ENCODE results near the gene DHCR7. TPM values are rescaled to one million over a fixed set of nuclear protein-coding genes. Genes with fewer than 3 reads are reported as not detected.
A peak's percentile ranks its signal among the peaks of the same experiment; 100 is the strongest.

DHCR7 gene
- total RNA-seq, 1 donor from 2014 or later, result 145 TPM

DNA sequence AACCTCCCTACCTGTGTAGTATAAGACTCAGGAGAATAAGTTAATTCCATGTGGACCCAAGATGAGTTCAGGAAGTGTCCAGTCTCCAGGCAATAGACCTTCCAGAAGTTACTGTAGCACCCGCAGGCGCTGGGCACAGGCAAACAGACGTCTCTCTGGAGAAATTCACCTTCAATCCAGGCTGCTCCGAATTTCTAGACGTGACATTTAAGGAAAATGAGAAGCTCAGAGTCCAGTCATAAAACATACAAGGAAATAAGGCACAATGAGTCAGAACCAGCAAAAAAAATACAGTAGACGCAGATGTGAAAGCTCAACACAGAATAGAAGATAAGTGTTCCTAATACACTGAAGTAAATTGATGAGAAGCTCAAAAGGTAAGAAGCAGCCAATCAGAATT, 19.0 kb upstream of the DHCR7 start:
- H3K36me3 Mint-ChIP-seq (ENCODE audit: unreplicated experiment), result peaks cover 30% of the 10 kb centered on the region

DNA sequence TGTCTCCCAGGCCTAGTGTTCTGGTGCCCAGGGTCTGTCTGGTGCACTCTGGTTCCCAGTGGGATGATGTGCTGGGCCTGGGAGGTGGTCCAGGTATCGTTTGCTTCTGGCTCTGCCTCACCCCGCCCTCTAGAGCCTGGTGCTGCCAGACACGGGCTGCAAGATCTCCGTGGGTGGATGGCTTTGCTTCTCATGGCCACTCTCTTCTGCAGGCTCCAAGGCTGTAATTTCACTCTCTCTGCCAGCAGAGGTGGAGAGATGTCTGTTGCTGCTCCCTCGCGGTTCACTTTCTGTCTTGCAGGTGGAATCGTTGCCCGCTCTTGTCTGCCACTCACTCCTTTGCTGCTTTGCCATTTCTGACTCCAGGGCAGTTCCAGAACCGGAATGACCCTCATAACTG, 18.2 kb upstream of the DHCR7 start:
- H3K9me3 Mint-ChIP-seq (ENCODE audit: unreplicated experiment), result peaks cover 8% of the 10 kb centered on the region
- H3K27ac Mint-ChIP-seq (ENCODE audit: unreplicated experiment), result no peak overlapping the region
- H3K4me1 Mint-ChIP-seq (ENCODE audit: low read depth, unreplicated experiment), result peaks cover 2% of the 10 kb centered on the region
- H3K4me3 Mint-ChIP-seq (ENCODE audit: unreplicated experiment), result no peak overlapping the region
- DNase-seq, result peak; percentile 2
- H3K27me3 Mint-ChIP-seq (ENCODE audit: unreplicated experiment), result no peaks in the 10 kb centered on the region
- TF ChIP-seq, protein P1, sequence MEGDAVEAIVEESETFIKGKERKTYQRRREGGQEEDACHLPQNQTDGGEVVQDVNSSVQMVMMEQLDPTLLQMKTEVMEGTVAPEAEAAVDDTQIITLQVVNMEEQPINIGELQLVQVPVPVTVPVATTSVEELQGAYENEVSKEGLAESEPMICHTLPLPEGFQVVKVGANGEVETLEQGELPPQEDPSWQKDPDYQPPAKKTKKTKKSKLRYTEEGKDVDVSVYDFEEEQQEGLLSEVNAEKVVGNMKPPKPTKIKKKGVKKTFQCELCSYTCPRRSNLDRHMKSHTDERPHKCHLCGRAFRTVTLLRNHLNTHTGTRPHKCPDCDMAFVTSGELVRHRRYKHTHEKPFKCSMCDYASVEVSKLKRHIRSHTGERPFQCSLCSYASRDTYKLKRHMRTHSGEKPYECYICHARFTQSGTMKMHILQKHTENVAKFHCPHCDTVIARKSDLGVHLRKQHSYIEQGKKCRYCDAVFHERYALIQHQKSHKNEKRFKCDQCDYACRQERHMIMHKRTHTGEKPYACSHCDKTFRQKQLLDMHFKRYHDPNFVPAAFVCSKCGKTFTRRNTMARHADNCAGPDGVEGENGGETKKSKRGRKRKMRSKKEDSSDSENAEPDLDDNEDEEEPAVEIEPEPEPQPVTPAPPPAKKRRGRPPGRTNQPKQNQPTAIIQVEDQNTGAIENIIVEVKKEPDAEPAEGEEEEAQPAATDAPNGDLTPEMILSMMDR (IDR thresholded peaks at IDR 0.05; ENCODE audit: partially characterized antibody, unreplicated experiment), result no peak
- peaks cover 30% of the 10 kb centered on the region for H3K36me3 Mint-ChIP-seq (ENCODE audit: unreplicated experiment)

More for the DNA sequence above, 19.0 kb upstream of the DHCR7 start:
- Mint-ChIP-seq H3K27me3 (ENCODE audit: unreplicated experiment) (no peaks in the 10 kb centered on the region), H3K4me1 (ENCODE audit: low read depth, unreplicated experiment) (peaks cover 2% of the 10 kb centered on the region), H3K9me3 (ENCODE audit: unreplicated experiment) (peaks cover 8% of the 10 kb centered on the region), H3K4me3 (ENCODE audit: unreplicated experiment) (no peak overlapping the region), H3K27ac (ENCODE audit: unreplicated experiment) (no peak overlapping the region)
- TF ChIP-seq, protein P1 (IDR thresholded peaks at IDR 0.05; ENCODE audit: partially characterized antibody, unreplicated experiment), result no peak
- no peak for DNase-seq

DNA sequence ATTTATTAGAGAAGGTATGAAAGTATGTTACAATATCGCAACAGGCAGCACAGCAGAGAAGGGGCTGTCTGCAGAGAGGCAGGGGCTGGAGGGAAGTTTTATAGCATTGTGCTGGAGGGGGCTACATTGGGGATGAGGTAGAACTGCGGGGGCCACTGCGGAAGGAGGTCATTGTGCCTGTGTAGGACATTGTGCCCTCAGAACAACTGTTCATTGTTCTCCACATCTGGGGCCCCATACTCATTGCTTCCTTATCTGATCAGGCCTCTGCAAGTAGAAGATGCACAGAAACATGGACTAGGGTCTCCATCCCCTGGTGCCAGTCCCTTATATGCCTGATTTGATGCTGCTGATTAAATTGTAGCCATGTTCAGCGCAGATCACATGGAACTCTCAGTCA, 16.9 kb upstream of the DHCR7 start:
- H3K27me3 Mint-ChIP-seq (ENCODE audit: unreplicated experiment), result no peaks in the 10 kb centered on the region
- peak; percentile 3 for DNase-seq

DNA sequence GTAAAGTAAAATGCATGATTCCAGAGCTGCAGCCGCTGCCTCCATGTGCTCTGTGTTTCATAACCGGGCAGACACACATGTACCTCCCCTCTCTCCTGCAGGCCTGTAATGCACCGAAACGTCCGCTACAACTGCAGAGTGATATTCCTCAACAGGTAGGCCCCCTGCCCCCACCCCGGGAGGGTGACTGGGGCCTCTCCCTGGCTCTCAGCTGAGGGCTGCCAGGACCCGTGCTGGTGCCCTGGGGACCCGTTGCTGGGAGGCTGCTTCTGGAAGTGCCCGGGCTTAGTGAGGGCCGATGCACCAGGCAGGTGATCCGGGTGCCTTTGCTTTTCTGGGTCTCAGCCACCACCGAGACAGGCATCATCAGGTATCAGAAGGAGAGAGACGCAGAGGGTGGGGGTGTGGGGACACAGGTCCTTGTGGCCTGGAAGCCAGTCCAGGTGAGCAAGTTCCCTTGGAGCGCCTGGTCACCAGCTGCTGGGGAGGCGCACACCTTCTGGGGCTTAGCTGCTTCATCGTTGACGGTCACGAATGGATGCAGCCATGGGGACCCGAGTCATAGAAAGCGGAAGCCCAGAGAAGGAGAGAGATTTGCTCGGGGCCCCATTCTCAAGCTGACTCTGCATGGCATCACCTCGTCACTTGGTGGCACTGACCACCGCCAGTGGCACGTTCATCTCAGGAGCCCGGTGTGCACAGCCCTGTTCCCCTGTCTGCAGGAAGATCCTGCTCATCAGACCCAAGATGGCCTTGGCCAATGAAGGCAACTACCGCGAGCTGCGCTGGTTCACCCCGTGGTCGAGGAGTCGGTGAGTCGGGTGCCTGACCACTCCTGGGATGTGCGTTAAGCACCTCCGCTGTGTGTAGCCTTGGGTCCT, 15.4 kb upstream of the DHCR7 start:
- TF ChIP-seq, protein P1 (IDR thresholded peaks at IDR 0.05; ENCODE audit: partially characterized antibody, unreplicated experiment), result no peak
- H3K9me3 Mint-ChIP-seq (ENCODE audit: unreplicated experiment), result peaks cover 6% of the 10 kb centered on the region
- no peak overlapping the region for H3K4me3 Mint-ChIP-seq (ENCODE audit: unreplicated experiment)
- DNase-seq, result peak; percentile 3
- peaks cover 5% of the 10 kb centered on the region for H3K27me3 Mint-ChIP-seq (ENCODE audit: unreplicated experiment)
- peaks cover 3% of the 10 kb centered on the region for H3K4me1 Mint-ChIP-seq (ENCODE audit: low read depth, unreplicated experiment)
- H3K27ac Mint-ChIP-seq (ENCODE audit: unreplicated experiment), result no peak overlapping the region
- peaks cover 33% of the 10 kb centered on the region for H3K36me3 Mint-ChIP-seq (ENCODE audit: unreplicated experiment)

More for the DNA sequence above, 16.9 kb upstream of the DHCR7 start:
- H3K4me1 Mint-ChIP-seq (ENCODE audit: low read depth, unreplicated experiment), result no peaks in the 10 kb centered on the region
- TF ChIP-seq, protein P1 (IDR thresholded peaks at IDR 0.05; ENCODE audit: partially characterized antibody, unreplicated experiment), result no peak
- no peak overlapping the region for H3K4me3 Mint-ChIP-seq (ENCODE audit: unreplicated experiment)
- H3K36me3 Mint-ChIP-seq (ENCODE audit: unreplicated experiment), result peaks cover 36% of the 10 kb centered on the region
- peaks cover 10% of the 10 kb centered on the region for H3K9me3 Mint-ChIP-seq (ENCODE audit: unreplicated experiment)
- H3K27ac Mint-ChIP-seq (ENCODE audit: unreplicated experiment), result no peak overlapping the region

DNA sequence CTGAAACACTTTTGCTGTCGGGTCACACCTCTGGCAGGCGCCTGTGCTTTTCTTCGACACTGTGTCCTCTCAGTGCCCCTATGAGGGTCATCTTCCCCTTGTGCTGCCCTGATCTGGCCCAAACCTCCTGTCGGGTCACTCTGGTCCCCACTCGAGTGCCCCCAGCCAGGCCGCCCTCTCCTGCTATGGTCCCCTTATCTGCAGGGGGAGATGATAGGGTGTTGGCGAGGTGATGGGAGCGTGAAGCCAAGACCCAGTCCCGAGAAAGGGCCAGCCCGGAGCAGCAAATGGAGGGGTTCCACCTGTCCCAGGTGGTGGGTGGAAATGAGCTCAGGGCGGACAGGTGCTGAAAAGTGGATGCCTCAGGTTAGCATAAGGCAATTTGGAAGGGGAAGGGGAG, 14.5 kb upstream of the DHCR7 start:
- TF ChIP-seq, protein P1 (IDR thresholded peaks at IDR 0.05; ENCODE audit: partially characterized antibody, unreplicated experiment), result no peak
- Mint-ChIP-seq H3K27ac (ENCODE audit: unreplicated experiment) (no peak overlapping the region), H3K27me3 (ENCODE audit: unreplicated experiment) (peaks cover 5% of the 10 kb centered on the region), H3K4me1 (ENCODE audit: low read depth, unreplicated experiment) (peaks cover 3% of the 10 kb centered on the region), H3K4me3 (ENCODE audit: unreplicated experiment) (no peak overlapping the region), H3K9me3 (ENCODE audit: unreplicated experiment) (peaks cover 6% of the 10 kb centered on the region), H3K36me3 (ENCODE audit: unreplicated experiment) (peaks cover 25% of the 10 kb centered on the region)
- peak; percentile 7 for DNase-seq

All from glutamatergic neuron (in vitro differentiated cells).